Measurements from ENCODE around the gene SIRPG. TPM values are rescaled to one million over a fixed set of nuclear protein-coding genes. Genes with fewer than 3 reads are reported as not detected.

SIRPG gene
- total RNA-seq, 6 experiments from 2014 or later = 0.31 to 0.37 TPM; not detected in 4

DNA sequence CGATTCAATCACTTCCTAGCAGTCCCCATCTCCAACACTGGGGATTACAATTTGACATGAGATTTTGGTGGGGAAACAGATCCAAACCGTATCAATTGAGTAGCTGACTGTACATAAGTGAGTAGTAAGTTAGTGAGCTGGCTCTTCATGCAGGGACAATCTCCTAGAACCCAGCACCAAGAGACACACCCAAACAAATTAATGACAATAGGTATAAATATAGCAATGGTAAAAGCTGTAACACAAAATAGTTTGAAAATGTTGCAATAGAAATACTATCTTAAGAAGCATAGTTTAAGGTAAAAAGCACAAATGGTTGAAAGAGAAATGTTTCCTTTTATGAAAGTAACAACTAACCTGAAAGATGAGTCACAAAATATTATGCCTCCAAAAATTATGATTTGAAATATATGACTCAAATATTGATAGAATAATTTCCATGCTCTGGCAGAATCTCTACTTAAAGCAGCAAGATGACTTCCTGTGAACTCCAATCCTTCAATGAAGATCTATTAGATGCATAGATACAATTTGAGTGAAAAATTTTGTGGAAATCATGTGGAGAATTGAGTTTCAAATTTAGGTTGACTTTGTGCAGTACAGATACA, 32.4 kb downstream of the SIRPG start:
- no peaks in the 10 kb centered on the region for H3K27me3 ChIP-seq
- 24% methylated on average over 2 of the region's 2 CpGs for WGBS (ENCODE audit: insufficient coverage, low coverage, low lambda C conversion rate, missing lambda C conversion rate)
- intact Hi-C loops (cut with DNase I) = no loop called here
- H3K36me3 ChIP-seq = no peaks in the 10 kb centered on the region
- ATAC-seq = no peak
- DNase-seq = no peak
- no peak overlapping the region for H3K4me3 ChIP-seq
- TF ChIP-seq POLR2A (IDR thresholded peaks at IDR 0.05) = no peak
- TF ChIP-seq, protein P1, sequence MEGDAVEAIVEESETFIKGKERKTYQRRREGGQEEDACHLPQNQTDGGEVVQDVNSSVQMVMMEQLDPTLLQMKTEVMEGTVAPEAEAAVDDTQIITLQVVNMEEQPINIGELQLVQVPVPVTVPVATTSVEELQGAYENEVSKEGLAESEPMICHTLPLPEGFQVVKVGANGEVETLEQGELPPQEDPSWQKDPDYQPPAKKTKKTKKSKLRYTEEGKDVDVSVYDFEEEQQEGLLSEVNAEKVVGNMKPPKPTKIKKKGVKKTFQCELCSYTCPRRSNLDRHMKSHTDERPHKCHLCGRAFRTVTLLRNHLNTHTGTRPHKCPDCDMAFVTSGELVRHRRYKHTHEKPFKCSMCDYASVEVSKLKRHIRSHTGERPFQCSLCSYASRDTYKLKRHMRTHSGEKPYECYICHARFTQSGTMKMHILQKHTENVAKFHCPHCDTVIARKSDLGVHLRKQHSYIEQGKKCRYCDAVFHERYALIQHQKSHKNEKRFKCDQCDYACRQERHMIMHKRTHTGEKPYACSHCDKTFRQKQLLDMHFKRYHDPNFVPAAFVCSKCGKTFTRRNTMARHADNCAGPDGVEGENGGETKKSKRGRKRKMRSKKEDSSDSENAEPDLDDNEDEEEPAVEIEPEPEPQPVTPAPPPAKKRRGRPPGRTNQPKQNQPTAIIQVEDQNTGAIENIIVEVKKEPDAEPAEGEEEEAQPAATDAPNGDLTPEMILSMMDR (IDR thresholded peaks at IDR 0.05) = no peak
- no peaks in the 10 kb centered on the region for H3K4me1 ChIP-seq
- H3K27ac ChIP-seq = no peak overlapping the region
- H3K9me3 ChIP-seq = no peaks in the 10 kb centered on the region

DNA sequence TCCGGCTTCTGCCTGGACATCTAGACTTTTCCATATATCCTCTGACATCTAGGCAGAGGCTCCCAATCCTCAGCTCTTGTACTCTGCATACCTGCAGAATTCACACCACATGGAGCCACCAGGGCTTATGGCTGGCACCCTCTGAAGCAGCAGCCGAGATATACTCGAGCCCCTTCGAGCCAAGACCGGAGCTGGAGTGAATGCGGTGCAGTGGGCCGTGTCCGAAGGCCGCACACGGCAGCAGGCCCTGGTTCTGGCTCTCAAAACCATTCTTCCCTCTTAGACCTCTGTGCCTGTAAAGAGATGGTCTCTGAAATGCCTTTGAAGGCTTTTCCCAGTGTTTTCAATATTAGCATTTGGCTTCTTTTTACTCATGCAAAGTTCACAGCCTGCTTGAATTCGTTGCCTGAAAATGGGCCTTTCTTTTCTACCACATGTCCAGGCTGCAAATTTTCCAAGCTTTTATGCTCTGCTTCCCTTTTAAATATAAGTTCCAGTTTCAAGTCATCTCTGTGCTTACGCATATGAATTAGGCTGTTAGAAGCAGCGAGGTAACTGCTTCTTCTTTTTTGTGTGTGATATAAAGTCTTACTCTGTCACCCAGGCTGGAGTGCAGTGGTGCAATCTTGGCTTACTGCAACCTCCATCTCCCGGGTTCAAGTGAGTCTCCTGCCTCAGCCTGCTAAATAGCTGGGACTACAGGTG, 33.9 kb downstream of the SIRPG start:
- H3K27me3 ChIP-seq = no peaks in the 10 kb centered on the region
- H3K4me3 ChIP-seq = no peak overlapping the region
- no peaks in the 10 kb centered on the region for H3K4me1 ChIP-seq
- H3K36me3 ChIP-seq = no peaks in the 10 kb centered on the region
- TF ChIP-seq POLR2A (IDR thresholded peaks at IDR 0.05) = no peak
- TF ChIP-seq, protein P1 (IDR thresholded peaks at IDR 0.05) = no peak
- peak overlapping the region in 1 of 3 donors; percentile 18 for H3K27ac ChIP-seq
- 57% methylated on average over 5 of the region's 14 CpGs for WGBS (ENCODE audit: insufficient coverage, low coverage, low lambda C conversion rate, missing lambda C conversion rate)
- H3K9me3 ChIP-seq = no peaks in the 10 kb centered on the region
- peak in 1 of 3 donors; percentile 27 for DNase-seq
- intact Hi-C loops (cut with DNase I) = no loop called here
- peak in 2 of 4 donors; percentile 16 to 46 for ATAC-seq

DNA sequence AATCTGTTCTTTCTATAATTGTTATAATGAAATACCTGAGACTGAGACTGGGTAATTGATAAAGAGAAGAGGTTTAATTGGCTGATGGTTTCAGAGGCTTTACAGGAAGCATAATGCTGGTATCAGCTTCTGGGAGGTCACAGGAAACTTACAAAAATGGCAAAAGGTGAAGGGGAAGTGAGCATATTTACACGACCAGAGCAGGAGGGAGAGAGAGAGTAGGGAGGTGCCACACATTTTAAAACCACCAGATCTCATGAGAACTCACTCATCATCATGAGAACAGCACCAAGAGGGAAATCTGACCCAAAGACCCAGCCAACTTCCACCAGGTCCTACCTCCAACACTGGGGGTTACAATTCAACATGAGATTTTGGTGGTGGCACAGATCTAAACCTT, 35.1 kb downstream of the SIRPG start:
- Histone ChIP-seq H3K4me1 (no peaks in the 10 kb centered on the region), H3K36me3 (no peaks in the 10 kb centered on the region), H3K9me3 (no peaks in the 10 kb centered on the region), H3K27me3 (no peaks in the 10 kb centered on the region), H3K4me3 (no peak overlapping the region), H3K27ac (no peak overlapping the region)
- ATAC-seq = peak in 2 of 4 donors; percentile 22 to 25
- intact Hi-C loops (cut with DNase I) = no loop called here
- TF ChIP-seq, protein P1 (IDR thresholded peaks at IDR 0.05) = no peak
- TF ChIP-seq POLR2A (IDR thresholded peaks at IDR 0.05) = no peak
- DNase-seq = no peak
- WGBS (ENCODE audit: insufficient coverage, low coverage, low lambda C conversion rate, missing lambda C conversion rate) = 0% methylated on average over 1 of the region's 1 CpG

DNA sequence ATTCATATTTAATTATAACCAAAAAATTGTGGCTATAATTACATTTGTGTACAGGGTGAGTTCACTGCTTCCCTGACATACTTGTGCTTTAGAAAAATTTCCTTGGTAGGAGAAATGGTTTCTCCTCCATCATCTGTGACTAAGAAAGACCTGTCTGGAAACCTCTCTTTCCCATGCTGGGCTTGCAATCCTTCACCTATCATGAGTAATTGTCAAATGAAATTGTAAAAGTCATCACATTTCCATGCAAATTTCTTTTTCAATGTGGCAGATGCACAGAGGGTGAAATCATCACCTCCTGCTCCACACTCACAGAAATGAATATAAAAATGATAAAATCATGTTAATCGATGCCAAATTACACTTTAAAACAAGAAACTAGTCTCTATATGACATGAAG, 36.3 kb downstream of the SIRPG start:
- no peak overlapping the region for H3K27ac ChIP-seq
- TF ChIP-seq, protein P1 (IDR thresholded peaks at IDR 0.05) = no peak
- TF ChIP-seq POLR2A (IDR thresholded peaks at IDR 0.05) = no peak
- ATAC-seq (no peak), DNase-seq (no peak)
- no peak overlapping the region for H3K4me3 ChIP-seq
- no peaks in the 10 kb centered on the region for H3K36me3 ChIP-seq
- H3K4me1 ChIP-seq = no peaks in the 10 kb centered on the region
- intact Hi-C loops (cut with DNase I) = no loop called here
- H3K27me3 ChIP-seq = no peaks in the 10 kb centered on the region
- 17% methylated on average over 1 of the region's 1 CpG for WGBS (ENCODE audit: insufficient coverage, low coverage, low lambda C conversion rate, missing lambda C conversion rate)
- no peaks in the 10 kb centered on the region for H3K9me3 ChIP-seq
